Epidermal melanocyte (primary cell): Measurements from ENCODE around the gene NTRK3.
"Not testable (repeated sequence)": the region's sequence is repeated elsewhere in the genome, so short reads cannot be mapped to it uniquely, and the experiment has no call there.

Experiments
- DNase-seq: peaks from one replicate; pipeline ENCODE4 v3.0.0; 2011; ENCODE audit warnings: low spot score; ENCODE audit not compliant: insufficient read length

The NTRK3 gene

GRCh38 chr15:88038261-88038660 lies 218.3 kb downstream of the NTRK3 start:
- DNase-seq, result no peak

GRCh38 chr15:88036154-88036839 lies 220.2 kb downstream of the NTRK3 start:
- no peak for DNase-seq

GRCh38 chr15:88035381-88035780 lies 221.2 kb downstream of the NTRK3 start:
- no peak for DNase-seq

GRCh38 chr15:88033421-88033820 lies 223.1 kb downstream of the NTRK3 start:
- DNase-seq, result not testable (repeated sequence)

DNA sequence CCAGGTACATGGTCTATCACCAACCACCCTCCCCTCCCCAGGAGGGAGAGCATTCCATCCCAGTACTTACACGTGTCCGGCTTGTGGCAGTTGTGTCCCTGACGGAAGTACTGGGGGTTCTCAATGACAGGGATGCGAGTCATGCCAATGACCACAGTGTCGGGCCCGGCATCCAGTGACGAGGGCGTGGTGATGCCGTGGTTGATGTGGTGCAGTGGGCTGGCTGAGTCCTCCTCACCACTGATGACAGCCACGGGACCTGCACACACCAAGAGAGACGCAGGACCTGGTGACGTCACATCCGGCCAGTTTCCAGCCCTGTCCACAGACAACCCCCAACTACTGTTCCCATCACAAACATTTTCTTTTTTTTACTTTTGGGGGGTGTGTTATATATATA lies 223.8 kb downstream of the NTRK3 start:
- no peak for DNase-seq

DNA sequence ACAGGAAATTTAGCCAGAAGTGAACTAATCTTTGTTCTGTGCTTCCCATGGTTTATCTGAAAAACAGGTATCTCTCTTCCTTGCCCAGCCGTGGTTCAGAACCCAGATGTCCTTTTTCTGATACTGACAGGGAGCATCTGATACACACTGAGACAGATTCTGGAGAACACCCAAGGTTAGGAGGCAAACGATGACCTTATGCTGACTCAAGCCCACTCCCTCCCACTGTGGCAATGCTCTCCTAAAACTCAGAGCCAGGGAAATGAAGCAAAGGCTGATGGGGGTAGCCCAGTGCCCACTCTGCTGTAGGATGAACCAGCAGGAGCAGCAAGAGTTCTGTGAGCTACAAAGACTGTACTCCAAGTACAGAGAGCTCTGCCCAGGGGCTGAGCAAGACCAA lies 225.1 kb downstream of the NTRK3 start:
- DNase-seq, result no peak

DNA sequence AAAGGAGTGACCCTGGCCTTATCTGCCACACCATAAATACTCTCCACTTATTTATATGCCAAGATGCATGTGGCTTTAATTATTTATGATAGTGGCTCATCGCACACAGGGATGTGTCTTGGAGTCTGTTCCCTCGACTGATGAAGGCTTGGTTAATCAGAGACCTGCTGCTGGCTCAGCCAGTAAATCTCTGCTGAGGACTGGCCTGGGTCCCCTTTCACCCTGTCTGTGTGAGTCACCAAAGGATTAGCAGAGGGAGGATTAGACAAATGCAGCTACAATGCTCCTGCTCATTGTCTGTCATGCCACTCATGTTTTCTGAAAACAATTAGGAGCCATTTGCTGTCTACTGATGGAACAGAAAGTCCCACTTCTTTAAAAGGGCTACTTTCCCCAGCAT lies 226.8 kb downstream of the NTRK3 start:
- DNase-seq, result no peak

- no peak for DNase-seq
Measured at GRCh38 chr15:88028024-88028423, 228.5 kb downstream of the NTRK3 start.

GRCh38 chr15:88023914-88024313 lies 232.6 kb downstream of the NTRK3 start:
- no peak for DNase-seq

DNA sequence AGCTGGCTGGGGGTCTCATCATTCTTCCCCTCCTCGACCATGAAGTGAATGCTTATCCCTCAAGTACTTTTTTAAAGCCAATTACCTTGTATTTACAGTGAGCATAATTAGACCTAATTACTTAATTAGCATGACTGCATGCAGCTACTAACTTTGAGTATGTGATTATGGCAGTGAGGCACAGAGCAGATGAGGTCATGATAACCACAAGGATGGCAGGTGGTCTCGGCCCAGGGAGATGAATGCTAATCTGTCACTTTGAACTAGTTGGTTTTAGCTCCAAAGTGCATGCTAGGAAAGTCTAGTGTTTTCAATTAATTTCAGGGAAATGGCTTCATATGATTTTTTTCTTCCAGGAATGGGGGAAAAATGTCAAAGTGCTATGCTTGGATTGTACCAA lies 233.8 kb downstream of the NTRK3 start:
- DNase-seq, result no peak

DNA sequence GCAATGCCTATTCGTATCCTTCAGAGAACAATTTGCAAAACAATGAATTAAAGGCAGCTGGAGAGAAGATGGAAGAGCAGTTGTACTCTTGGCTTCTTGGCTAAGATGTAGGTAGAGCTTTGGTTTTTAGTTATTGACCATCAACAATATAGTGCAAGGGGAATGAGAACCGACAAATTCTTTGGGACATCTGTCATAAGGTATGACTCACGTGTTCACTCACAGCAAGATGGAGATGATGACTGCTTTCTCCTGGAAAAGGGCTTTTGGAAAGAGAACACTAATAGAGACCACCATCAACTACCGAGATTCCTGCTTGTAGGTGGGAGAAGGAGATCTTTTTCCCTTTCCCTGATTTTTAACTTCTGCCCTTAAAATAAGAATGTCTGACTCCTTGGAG lies 234.9 kb downstream of the NTRK3 start:
- DNase-seq, result no peak

- no peak for DNase-seq
Measured at GRCh38 chr15:88020806-88021205, 235.7 kb downstream of the NTRK3 start.

DNA sequence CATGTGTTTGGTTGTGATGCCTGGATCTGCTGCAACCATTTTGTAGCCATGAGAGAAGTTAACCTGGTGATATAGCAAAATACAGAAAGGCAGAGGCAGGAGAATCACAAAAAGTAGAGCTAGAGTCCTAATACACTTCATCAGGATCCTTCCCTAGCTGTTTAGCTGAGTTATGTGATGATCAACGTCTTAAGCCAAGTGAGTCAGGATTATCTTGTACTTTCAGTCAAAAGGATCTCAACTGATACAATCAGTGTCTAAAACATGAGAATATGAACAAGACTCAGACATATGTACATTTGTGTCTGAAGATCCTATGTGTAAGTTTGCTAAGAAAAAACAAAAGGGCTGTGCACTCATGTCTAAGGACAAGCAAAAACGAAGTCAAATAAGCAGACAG lies 236.9 kb downstream of the NTRK3 start:
- no peak for DNase-seq

GRCh38 chr15:88018869-88019641 lies 237.5 kb downstream of the NTRK3 start:
- DNase-seq, result no peak

GRCh38 chr15:88017753-88018152 lies 238.8 kb downstream of the NTRK3 start:
- no peak for DNase-seq

- no peak for DNase-seq
Measured at GRCh38 chr15:88016406-88016805, 240.1 kb downstream of the NTRK3 start.

- no peak for DNase-seq
Measured at GRCh38 chr15:88015228-88015860, 241.2 kb downstream of the NTRK3 start.

DNA sequence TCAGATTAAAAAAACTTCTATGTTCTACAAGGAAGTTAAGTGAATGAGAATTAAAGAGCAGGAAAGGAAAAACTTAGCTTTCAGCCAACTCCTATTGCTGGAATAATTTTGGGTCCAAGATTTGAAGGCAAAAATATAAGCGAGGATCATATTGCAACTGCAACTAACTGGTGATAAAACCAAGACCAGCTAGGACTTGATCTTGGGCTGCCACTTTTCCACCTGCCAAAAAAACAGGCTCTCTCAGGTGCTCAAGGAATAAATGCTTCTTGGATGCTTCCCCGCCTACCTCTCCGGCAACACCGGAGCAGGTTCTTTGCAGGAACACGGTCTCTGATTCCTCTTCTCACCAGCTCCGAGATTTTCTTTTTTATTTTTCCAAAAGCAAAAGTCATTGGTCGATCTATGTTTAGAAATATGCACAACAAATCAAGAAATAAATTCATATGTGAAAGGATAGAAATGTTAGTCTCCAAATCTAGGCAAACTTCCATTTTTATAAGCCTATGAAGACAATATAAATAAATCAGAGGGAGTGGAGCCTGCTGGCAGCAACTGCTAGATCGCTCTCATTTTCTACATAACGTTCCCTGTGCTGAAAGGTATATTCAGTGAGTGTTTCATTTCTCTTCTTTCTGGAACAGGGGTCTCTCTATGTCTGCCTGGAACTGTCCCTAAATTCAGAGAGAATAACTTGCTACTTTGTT lies 241.9 kb downstream of the NTRK3 start:
- no peak for DNase-seq

GRCh38 chr15:88013111-88013510 lies 243.4 kb downstream of the NTRK3 start:
- no peak for DNase-seq

GRCh38 chr15:88012688-88013087 lies 243.9 kb downstream of the NTRK3 start:
- no peak for DNase-seq

GRCh38 chr15:88012233-88012632 lies 244.3 kb downstream of the NTRK3 start:
- DNase-seq, result no peak

DNA sequence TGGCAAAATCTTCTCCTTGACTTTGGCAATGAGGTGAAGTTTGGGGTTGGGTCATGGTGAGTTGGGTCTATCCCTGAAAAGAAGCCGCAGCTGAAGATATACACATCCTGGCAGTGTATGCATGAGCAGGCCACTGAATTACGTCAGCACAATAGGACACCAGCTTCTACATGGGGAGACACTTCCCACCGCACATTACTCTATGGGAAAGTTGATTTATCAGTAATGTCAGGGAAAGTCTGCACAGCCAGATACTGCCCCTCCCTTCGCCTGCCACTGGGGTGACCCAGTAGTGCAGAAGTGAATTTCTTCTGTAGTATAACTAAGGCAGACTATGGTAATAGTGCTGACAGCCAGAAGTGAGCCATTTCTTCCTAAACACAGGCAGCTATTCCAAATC lies 245.0 kb downstream of the NTRK3 start:
- no peak for DNase-seq
